Muscle layer of duodenum (tissue), 2 donors: ENCODE results near the gene KHDRBS2.

Experiments
- H3K27ac ChIP-seq: one replicate; pipeline ENCODE4 v1.7.0; 2013; ENCODE audit warnings: mild to moderate bottlenecking, low read length
- H3K27me3 ChIP-seq: one replicate; pipeline ENCODE4 v1.7.0; 2013; ENCODE audit warnings: low read depth, mild to moderate bottlenecking, control low read depth, low read length
- H3K36me3 ChIP-seq, 2 donors: one replicate each; pipeline ENCODE4 v1.7.0; 2013; ENCODE audit warnings: low read length in 2 of 2, control low read depth in 1 of 2, mild to moderate bottlenecking in 1 of 2; ENCODE audit not compliant: insufficient read depth in 2 of 2, control insufficient read depth in 1 of 2
- H3K4me1 ChIP-seq, 2 donors: one replicate each; pipeline ENCODE4 v1.7.0; 2013; ENCODE audit warnings: low read length in 2 of 2, mild to moderate bottlenecking in 2 of 2, control low read depth in 1 of 2, moderate library complexity in 1 of 2; ENCODE audit not compliant: insufficient read depth in 2 of 2, control insufficient read depth in 1 of 2
- H3K4me3 ChIP-seq, 2 donors: one replicate each; pipeline ENCODE4 v1.7.0; 2013; ENCODE audit warnings: low read length in 2 of 2, low read depth in 1 of 2, mild to moderate bottlenecking in 1 of 2
- H3K9me3 ChIP-seq, 2 donors: one replicate each; pipeline ENCODE4 v1.7.0; 2013; ENCODE audit warnings: low read length in 2 of 2, control low read depth in 1 of 2, mild to moderate bottlenecking in 1 of 2; ENCODE audit not compliant: control insufficient read depth in 1 of 2
- donor health status: healthy.

The KHDRBS2 gene

DNA sequence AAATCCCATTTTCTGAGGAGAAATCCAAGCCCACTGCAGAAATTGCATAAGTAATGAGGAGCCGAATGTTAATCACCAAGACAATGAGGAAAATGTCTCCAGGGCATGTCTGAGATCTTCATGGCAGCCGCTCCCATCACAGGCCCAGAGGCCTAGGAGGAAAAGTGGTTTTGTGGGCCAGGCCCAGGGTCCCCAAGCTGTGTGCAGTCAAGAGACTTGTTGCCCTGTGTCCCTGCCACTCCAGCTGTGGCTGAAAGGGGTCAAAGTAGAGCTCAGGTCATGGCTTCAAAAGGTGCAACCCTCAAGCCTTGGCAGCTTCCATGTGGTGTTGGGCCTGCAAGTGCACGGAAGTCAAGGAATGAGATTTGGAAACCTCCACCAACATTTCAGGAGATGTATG lies 276.6 kb downstream of the KHDRBS2 start:
- no peak overlapping the region for H3K27ac ChIP-seq
- no peaks in the 10 kb centered on the region for H3K36me3 ChIP-seq
- H3K4me1 ChIP-seq = no peaks in the 10 kb centered on the region
- peaks cover 0 to 2% of the 10 kb centered on the region in 2 donors for H3K9me3 ChIP-seq
- H3K27me3 ChIP-seq = no peaks in the 10 kb centered on the region
- no peak overlapping the region for H3K4me3 ChIP-seq

DNA sequence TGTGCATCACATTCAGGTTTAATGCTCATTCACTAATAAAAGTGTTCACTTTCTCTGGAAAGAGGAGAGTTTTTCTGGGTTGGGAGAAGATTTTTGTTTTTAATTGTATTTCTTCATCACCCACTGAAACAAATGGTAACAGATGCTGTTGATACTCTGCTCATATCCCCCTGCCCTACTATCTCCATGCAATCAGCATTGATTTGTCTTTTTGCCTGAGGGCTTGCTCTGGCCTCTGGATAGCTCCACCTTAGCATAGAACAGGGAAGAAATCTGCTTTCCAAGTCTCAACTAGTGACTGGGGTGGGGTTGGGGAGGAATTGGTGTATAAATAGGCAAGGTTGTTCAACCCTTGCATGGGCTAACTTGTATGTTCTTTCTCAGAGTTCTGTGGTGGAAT lies 296.4 kb downstream of the KHDRBS2 start:
- no peaks in the 10 kb centered on the region for H3K27me3 ChIP-seq
- no peaks in the 10 kb centered on the region for H3K9me3 ChIP-seq
- no peak overlapping the region for H3K4me3 ChIP-seq
- H3K27ac ChIP-seq = no peak overlapping the region
- no peaks in the 10 kb centered on the region for H3K36me3 ChIP-seq
- H3K4me1 ChIP-seq = no peaks in the 10 kb centered on the region

DNA sequence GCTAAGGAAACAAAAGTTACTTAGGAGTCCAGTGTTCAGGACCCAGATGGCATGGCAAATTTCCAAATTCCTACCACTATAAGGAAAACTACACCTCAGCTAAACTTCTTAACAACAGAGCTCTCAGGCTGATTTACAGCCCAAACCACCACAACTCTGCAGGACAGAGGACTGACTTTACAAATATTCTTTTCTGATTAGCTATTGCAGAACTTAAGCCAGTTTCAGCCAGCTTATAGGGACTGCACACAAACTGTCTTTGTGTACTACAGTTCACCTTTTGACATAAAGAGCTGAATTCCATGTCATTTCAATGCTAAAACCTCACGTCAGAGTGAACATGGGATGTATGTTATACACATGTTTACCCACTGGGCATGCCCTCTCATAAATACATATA lies 305.4 kb downstream of the KHDRBS2 start:
- Histone ChIP-seq H3K9me3 (no peaks in the 10 kb centered on the region), H3K4me3 (no peak overlapping the region), H3K27ac (no peak overlapping the region), H3K36me3 (no peaks in the 10 kb centered on the region), H3K27me3 (no peaks in the 10 kb centered on the region), H3K4me1 (no peaks in the 10 kb centered on the region)

DNA sequence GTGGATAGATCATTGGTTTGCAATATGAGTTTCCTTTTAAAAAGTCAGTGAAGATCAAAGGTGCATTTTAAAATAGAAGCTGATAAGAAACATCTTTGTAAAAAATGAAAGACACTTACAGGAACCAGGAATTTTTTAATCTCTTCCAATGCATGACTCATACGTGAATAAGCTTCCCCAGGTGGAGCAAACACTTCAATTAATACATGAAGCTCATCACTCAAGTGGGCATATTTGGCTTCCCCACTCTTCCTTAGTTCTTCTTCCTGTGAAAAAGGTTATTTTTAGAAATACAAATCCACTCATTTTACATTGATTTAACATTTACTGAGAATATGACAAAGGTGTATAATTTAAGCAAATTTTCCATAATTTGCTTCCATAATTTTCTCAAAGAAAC lies 308.1 kb downstream of the KHDRBS2 start:
- Histone ChIP-seq H3K4me1 (no peaks in the 10 kb centered on the region), H3K27me3 (no peaks in the 10 kb centered on the region), H3K9me3 (no peaks in the 10 kb centered on the region), H3K27ac (no peak overlapping the region), H3K36me3 (no peaks in the 10 kb centered on the region), H3K4me3 (no peak overlapping the region)

DNA sequence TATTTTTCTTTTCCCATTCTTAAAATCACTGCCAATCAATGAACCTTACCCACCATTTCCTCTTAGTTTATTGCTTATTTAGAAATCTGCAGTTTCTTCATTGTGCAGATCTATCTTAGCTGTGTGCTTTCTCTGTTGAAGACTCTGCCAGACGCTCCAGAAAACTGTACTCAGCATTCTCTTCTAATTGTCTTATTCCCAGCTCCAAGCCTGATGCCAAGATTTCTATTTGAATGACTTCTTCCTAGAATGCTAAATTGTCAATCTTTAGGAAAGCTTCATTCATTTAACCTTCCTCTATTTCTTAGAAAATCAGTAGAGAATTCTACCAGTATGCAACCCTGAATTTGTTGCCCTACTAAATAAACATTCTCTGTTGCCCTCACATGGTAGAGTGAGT lies 308.9 kb downstream of the KHDRBS2 start:
- no peaks in the 10 kb centered on the region for H3K27me3 ChIP-seq
- no peaks in the 10 kb centered on the region for H3K4me1 ChIP-seq
- no peak overlapping the region for H3K27ac ChIP-seq
- no peaks in the 10 kb centered on the region for H3K9me3 ChIP-seq
- H3K4me3 ChIP-seq = no peak overlapping the region
- H3K36me3 ChIP-seq = no peaks in the 10 kb centered on the region

DNA sequence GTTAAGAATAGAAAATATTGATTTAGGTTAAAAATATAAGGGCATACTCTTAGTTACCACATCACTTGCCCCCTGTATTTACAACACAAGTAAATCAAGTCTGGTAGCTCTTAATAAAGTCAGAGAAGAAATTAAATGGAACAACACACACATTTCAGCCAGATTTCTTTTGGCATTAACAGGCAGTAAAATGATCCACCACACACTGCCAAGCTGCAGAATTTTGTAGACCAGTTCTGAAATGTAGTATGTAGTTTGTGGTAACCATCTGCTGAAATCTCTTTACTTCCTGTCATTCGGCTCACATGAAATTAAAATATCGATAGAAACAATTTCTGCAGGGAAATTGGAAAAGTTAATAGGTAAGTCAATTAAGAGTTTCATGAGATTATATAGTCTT lies 326.8 kb downstream of the KHDRBS2 start:
- H3K9me3 ChIP-seq = peaks cover 0 to 3% of the 10 kb centered on the region in 2 donors
- no peaks in the 10 kb centered on the region for H3K27me3 ChIP-seq
- H3K4me3 ChIP-seq = no peak overlapping the region
- no peaks in the 10 kb centered on the region for H3K36me3 ChIP-seq
- no peak overlapping the region for H3K27ac ChIP-seq
- no peaks in the 10 kb centered on the region for H3K4me1 ChIP-seq

DNA sequence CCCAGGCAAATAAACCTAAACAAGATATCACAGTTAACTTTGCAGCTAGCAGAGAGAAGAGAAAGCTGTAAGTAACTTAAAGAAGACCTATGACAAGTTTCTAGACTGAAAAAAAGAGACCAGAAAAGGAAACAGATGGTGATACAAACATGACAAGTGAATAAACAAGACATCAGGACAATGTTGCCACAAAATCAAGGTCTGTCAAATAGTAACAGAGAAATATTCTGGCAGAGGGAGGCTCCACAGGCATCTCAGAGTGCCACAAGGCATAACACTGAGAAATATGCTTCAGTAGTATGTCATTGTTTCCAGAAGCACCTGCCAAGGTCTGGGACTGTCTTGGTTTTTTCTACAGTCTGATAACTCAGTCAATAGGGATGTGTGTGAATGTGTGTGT lies 332.2 kb downstream of the KHDRBS2 start:
- Histone ChIP-seq H3K27ac (no peak overlapping the region), H3K4me3 (no peak overlapping the region), H3K36me3 (no peaks in the 10 kb centered on the region), H3K4me1 (no peaks in the 10 kb centered on the region), H3K9me3 (peaks cover 0 to 3% of the 10 kb centered on the region in 2 donors), H3K27me3 (no peaks in the 10 kb centered on the region)

DNA sequence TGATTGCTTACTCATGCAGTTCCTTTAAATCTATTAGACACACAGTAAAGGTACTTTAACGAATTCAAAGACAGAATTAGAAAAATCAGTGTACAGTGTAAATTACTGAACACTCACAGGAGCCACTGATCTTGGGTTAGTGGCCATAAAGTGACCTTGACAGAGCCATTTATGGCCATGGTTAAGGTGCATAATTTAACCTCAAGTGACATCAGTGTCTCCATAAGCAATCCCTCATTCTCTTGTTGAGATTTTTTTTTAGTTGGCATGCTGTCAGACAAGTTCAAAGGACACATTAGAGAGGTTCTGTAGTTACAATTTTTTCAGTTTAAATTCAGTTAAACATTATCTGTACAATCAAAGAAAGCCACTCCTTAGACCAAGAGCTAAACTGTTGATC lies 334.4 kb downstream of the KHDRBS2 start:
- H3K27me3 ChIP-seq = no peaks in the 10 kb centered on the region
- H3K4me3 ChIP-seq = no peak overlapping the region
- no peaks in the 10 kb centered on the region for H3K36me3 ChIP-seq
- H3K27ac ChIP-seq = no peak overlapping the region
- no peaks in the 10 kb centered on the region for H3K4me1 ChIP-seq
- H3K9me3 ChIP-seq = no peaks in the 10 kb centered on the region

DNA sequence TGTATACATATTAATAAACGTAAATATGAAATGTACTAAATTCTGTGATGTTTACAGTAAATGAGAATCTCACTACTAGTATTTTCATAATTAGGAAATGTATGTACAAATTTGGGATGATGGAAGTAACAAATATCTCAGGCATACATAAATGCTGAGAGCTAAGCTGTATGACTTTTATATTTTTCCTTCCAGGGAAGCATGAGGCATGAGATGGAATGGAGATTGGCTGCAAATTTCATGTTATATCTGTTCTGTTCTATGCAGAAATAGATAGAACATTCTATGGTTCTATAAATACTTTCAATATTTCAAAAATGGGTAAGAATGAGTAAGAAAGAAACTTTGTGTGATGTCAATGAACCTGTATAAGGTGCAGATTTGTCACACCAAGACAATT lies 335.2 kb downstream of the KHDRBS2 start:
- Histone ChIP-seq H3K36me3 (no peaks in the 10 kb centered on the region), H3K4me3 (no peak overlapping the region), H3K27me3 (no peaks in the 10 kb centered on the region), H3K4me1 (no peaks in the 10 kb centered on the region), H3K27ac (no peak overlapping the region), H3K9me3 (no peaks in the 10 kb centered on the region)

DNA sequence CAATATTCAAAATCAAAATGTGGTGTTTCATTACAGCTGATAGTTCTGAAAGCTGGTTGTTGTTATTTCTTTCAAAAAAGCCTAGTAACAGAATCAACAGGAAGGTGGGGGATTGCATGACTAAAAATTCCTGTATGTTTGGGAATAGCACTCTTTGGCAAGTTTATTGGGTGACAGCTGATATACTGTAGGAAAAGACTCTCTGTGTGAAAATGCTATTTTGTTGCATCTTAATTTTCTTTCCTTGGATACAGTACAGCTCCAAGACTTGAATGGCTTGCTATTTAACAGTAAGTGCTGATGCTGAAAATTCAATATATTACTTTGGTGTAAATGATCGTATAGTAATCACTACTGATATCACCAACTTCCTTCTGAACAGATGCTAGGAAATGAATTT lies 336.1 kb downstream of the KHDRBS2 start:
- Histone ChIP-seq H3K36me3 (no peaks in the 10 kb centered on the region), H3K27me3 (no peaks in the 10 kb centered on the region), H3K27ac (no peak overlapping the region), H3K4me3 (no peak overlapping the region), H3K9me3 (no peaks in the 10 kb centered on the region), H3K4me1 (no peaks in the 10 kb centered on the region)

DNA sequence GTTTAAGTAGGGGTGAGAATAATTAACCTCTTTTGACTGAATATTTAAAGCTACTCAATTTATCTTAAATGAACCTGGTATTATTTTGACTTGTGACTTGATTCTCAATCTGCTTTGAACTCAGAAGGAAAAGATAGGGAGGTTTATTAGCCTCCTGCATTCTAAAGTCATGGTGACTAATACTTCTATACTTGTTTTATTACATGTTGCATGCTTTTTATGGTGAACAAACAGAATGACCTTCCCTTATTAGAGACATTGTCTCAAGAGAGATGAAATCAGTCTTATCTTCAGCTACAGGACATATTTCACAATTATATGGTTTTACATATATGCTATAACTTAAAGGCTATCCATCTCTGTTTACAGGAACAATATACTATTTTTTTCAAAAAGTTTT lies 336.9 kb downstream of the KHDRBS2 start:
- no peaks in the 10 kb centered on the region for H3K27me3 ChIP-seq
- no peaks in the 10 kb centered on the region for H3K9me3 ChIP-seq
- no peak overlapping the region for H3K27ac ChIP-seq

DNA sequence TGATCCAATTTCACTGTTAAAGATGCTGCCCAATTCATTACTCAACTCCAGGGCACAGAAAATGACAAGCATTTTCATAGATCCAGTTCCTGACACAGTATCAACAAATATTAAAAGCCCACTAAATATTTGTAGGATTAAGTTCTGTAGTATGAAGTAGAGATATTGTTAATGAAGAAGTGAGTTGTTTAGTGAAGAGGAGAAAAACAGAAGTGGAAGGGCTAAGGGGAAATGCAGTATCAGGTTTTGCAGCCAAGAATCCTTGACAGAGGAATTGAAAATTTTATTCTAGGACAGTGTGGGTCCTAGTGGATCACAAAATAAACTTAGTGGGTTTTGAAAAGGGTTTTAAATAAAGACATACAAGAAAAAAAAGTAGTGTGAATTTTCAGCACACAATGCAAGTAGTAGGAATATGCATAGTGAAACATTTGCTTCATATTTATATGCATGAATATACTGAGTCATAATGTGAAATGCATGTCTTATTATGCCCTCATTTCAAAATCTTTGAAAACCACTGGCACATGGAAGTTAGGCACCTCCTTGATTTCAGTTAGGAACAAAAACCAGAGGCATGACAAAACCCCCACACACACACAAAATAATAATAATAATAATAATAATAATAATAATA lies 338.6 kb downstream of the KHDRBS2 start:
- no peaks in the 10 kb centered on the region for H3K9me3 ChIP-seq
- H3K27ac ChIP-seq = no peak overlapping the region
- H3K4me1 ChIP-seq = no peaks in the 10 kb centered on the region
- no peaks in the 10 kb centered on the region for H3K36me3 ChIP-seq
- H3K4me3 ChIP-seq = no peak overlapping the region
- H3K27me3 ChIP-seq = no peaks in the 10 kb centered on the region

More for the DNA sequence above, 336.9 kb downstream of the KHDRBS2 start:
- H3K4me1 ChIP-seq = no peaks in the 10 kb centered on the region
- no peak overlapping the region for H3K4me3 ChIP-seq
- H3K36me3 ChIP-seq = no peaks in the 10 kb centered on the region
